Tibial nerve (tissue), 4 donors: ENCODE measurements around the gene DOCK9. TPM values are rescaled to one million over a fixed set of nuclear protein-coding genes. Genes with fewer than 3 reads are reported as not detected.
"Not testable (repeated sequence)": the region's sequence is repeated elsewhere in the genome, so short reads cannot be mapped to it uniquely, and the experiment has no call there.

Experiments
- DNase-seq, 2 donors: peaks; one replicate each; pipeline ENCODE4 v3.0.0-alpha.2; 2019; ENCODE audit warnings: low spot score in 2 of 2
- H3K27ac ChIP-seq, 4 donors: fragments of 200-600 bp; sonication (generic) in 3 of 4; one replicate each; pipeline ENCODE4 v1.5.1; 2017 to 2019; ENCODE audit warnings: mild to moderate bottlenecking in 1 of 4
- H3K27me3 ChIP-seq, 2 donors: fragments of 200-600 bp; sonication (generic) in 1 of 2; one replicate each; pipeline versions ENCODE4 v1.5.1 to v1.6.0; 2017 to 2019
- H3K36me3 ChIP-seq, 3 donors: fragments of 200-600 bp; sonication (generic); one replicate each; pipeline ENCODE4 v1.5.1; 2018 to 2019
- H3K4me1 ChIP-seq, 4 donors: fragments of 200-600 bp; sonication (generic) in 3 of 4; one replicate each; pipeline ENCODE4 v1.5.1; 2017 to 2019
- H3K4me3 ChIP-seq, 4 donors: fragments of 200-600 bp; sonication (generic) in 3 of 4; one replicate each; pipeline ENCODE4 v1.5.1; 2017 to 2019; ENCODE audit warnings: mild to moderate bottlenecking in 1 of 4, moderate library complexity in 1 of 4
- H3K9me3 ChIP-seq, 4 donors: fragments of 200-600 bp; sonication (generic) in 3 of 4; one replicate each; pipeline ENCODE4 v1.5.1; 2017 to 2019
- CTCF ChIP-seq, 5 experiments: fragments of 200-600 bp in 3 of 5; fragments of 450-650 bp in 2 of 5; sonication (generic) in 3 of 5; IDR thresholded peaks; one replicate each; pipeline ENCODE4 v1.5.1; 2016 to 2019; ENCODE audit warnings: antibody characterized with exemption in 5 of 5, mild to moderate bottlenecking in 3 of 5, moderate library complexity in 2 of 5
- EP300 ChIP-seq, 2 donors: sonication (generic); formaldehyde crosslinking; IDR thresholded peaks; one replicate each; pipeline ENCODE4 v1.6.1; 2017; ENCODE audit warnings: antibody characterized with exemption in 2 of 2, mild to moderate bottlenecking in 1 of 2
- POLR2A ChIP-seq, 2 donors: fragments of 450-650 bp; IDR thresholded peaks; one replicate each; pipeline ENCODE4 v1.6.1; 2017; ENCODE audit warnings: antibody characterized with exemption in 2 of 2, mild to moderate bottlenecking in 2 of 2, moderate library complexity in 2 of 2
- WGBS, 2 donors: methylation state at CpG; one replicate each; pipeline ENCODE4 v1.1.5; 2018; 5-methylcytosine and 5-hydroxymethylcytosine counted together
- total RNA-seq, 4 donors: library from RNA; depleted of rRNA; stranded (reverse); fragments of >200 nt; gene quantifications; one replicate each; pipeline ENCODE4 v1.1.0, GENCODE V29; 2016

Gene DOCK9
- total RNA-seq, 4 donors from 2014 or later, result 147 to 258 (median 243) TPM

GRCh38 chr13:98755729-98756128, 222.1 kb downstream of the DOCK9 start:
- H3K27ac ChIP-seq, result no peak overlapping the region
- TF ChIP-seq POLR2A (IDR thresholded peaks at IDR 0.05), result no peak
- no peak for TF ChIP-seq EP300 (IDR thresholded peaks at IDR 0.05)
- no peak for TF ChIP-seq CTCF (IDR thresholded peaks at IDR 0.05)
- H3K9me3 ChIP-seq, result peaks cover 0 to 23% (median 0%) of the 10 kb centered on the region in 4 donors
- H3K4me3 ChIP-seq, result no peak overlapping the region
- H3K36me3 ChIP-seq, result no peaks in the 10 kb centered on the region
- peaks cover 0 to 14% (median 5%) of the 10 kb centered on the region in 4 donors for H3K4me1 ChIP-seq
- no peak for DNase-seq
- WGBS, 2 donors, result 85 to 87% methylated on average over 9 of the region's 9 CpGs
- peaks cover 0 to 45% of the 10 kb centered on the region in 2 donors for H3K27me3 ChIP-seq

- 33 to 38% methylated on average over 2 of the region's 2 CpGs for WGBS, 2 donors
- Histone ChIP-seq H3K27me3 (peaks cover 0 to 46% of the 10 kb centered on the region in 2 donors), H3K4me1 (peaks cover 0 to 14% (median 5%) of the 10 kb centered on the region in 4 donors), H3K4me3 (no peak overlapping the region), H3K27ac (no peak overlapping the region), H3K9me3 (peaks cover 0 to 17% (median 0%) of the 10 kb centered on the region in 4 donors), H3K36me3 (no peaks in the 10 kb centered on the region)
- no peak for DNase-seq
- TF ChIP-seq EP300 (IDR thresholded peaks at IDR 0.05) (no peak), POLR2A (IDR thresholded peaks at IDR 0.05) (no peak), CTCF (IDR thresholded peaks at IDR 0.05) (no peak)
These were observed 222.7 kb downstream of the DOCK9 start for GRCh38 chr13:98755116-98755515.

- not testable (repeated sequence) for H3K27ac ChIP-seq, DNase-seq, H3K36me3 ChIP-seq, H3K4me3 ChIP-seq
- H3K27me3 ChIP-seq, result peaks cover 0 to 46% of the 10 kb centered on the region in 2 donors
- 95 to 96% methylated on average over 4 of the region's 4 CpGs for WGBS, 2 donors
- H3K9me3 ChIP-seq, result peaks cover 0 to 16% (median 0%) of the 10 kb centered on the region in 4 donors
- peaks cover 0 to 14% (median 5%) of the 10 kb centered on the region in 4 donors for H3K4me1 ChIP-seq
These were observed 223.4 kb downstream of the DOCK9 start for GRCh38 chr13:98754468-98754867.

DNA sequence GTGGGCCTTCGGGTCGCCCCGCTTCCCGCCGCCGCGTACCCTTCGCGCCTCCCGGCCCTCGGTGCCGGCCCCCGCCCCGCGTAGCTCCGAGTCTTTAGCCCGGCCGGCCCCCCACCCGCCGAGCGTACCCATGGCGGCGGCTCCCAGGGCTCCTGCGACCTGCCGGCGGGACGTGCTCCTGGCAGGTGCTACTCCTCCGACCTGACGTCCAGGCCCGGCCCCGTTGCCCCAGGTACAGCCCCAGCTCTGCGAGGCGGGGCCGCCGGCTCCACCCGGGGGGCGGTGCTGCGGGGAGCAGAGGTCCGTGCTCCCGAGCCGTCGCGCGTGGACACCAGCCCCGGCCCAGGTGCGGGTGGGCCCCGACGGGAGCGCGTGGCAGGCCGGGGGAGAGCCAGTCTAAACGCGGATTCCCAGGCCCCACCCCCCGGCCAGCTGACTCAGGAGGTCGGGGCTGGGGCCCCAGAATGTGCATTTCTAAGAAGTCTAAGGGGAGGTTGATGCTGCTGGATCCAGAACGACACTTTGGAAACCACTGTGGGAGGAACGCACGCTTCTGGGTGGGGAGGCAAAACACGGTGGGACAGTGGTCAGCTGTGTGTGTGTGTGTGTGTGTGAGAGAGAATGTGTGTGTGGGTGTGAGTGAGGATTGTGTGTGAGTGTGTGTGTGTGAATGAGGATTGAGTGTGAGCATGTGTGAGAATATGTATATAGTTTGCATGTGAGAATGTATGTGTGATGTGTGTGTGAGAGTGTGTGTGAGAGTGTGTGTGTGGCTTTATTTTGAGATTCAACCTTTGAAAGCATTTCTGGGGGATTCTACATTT, 225.2 kb downstream of the DOCK9 start, which contains the start of gene SLC15A1:
Gene SLC15A1 (minus strand): TSS at position 206 of the 824 bp plus-strand sequence. CDS start 74 bp downstream, at position 132.
- Histone ChIP-seq H3K4me1 (peaks cover 0 to 14% (median 5%) of the 10 kb centered on the region in 4 donors), H3K27ac (peak within 1 kb of the TSS in 1 of 4 donors; percentile 32), H3K27me3 (peaks cover 0 to 46% of the 10 kb centered on the region in 2 donors), H3K9me3 (peaks cover 0 to 16% (median 0%) of the 10 kb centered on the region in 4 donors), H3K36me3 (no peaks in the 10 kb centered on the region), H3K4me3 (peak within 1 kb of the TSS in 3 of 4 donors; percentile 9 to 36 (median 33))
- no peak for DNase-seq
- 14 to 19% methylated on average over 13 to 25 of the region's 59 CpGs for WGBS, 2 donors
- TF ChIP-seq POLR2A (IDR thresholded peaks at IDR 0.05), result no peak
- no peak for TF ChIP-seq EP300 (IDR thresholded peaks at IDR 0.05)
- TF ChIP-seq CTCF (IDR thresholded peaks at IDR 0.05), result no peak

- Histone ChIP-seq H3K9me3 (peaks cover 0 to 16% (median 0%) of the 10 kb centered on the region in 4 donors), H3K4me1 (peaks cover 0 to 14% (median 5%) of the 10 kb centered on the region in 4 donors), H3K4me3 (peak overlapping the region in 3 of 4 donors; percentile 9 to 36 (median 33)), H3K27me3 (peaks cover 0 to 46% of the 10 kb centered on the region in 2 donors), H3K36me3 (no peaks in the 10 kb centered on the region), H3K27ac (peak overlapping the region in 1 of 4 donors; percentile 32)
- no peak for TF ChIP-seq CTCF (IDR thresholded peaks at IDR 0.05)
- no peak for TF ChIP-seq EP300 (IDR thresholded peaks at IDR 0.05)
- TF ChIP-seq POLR2A (IDR thresholded peaks at IDR 0.05), result no peak
- DNase-seq, result no peak
- 1 to 6% methylated on average over 13 to 28 of the region's 36 CpGs for WGBS, 2 donors
These were observed 225.9 kb downstream of the DOCK9 start for GRCh38 chr13:98751861-98752466.
